Adrenal gland (tissue), 5 donors: ENCODE results near the gene VWA3A.

Experiments used
- CTCF ChIP-seq, 6 experiments: fragments of 450-650 bp in 4 of 6; fragments of 200-600 bp in 2 of 6; sonication (generic) in 1 of 6; IDR thresholded peaks; 1 replicate in 5 of 6; 2 replicates in 1 of 6; pipeline versions ENCODE4 v1.5.1 to v1.8.0; 2016 to 2021; ENCODE audit warnings: antibody characterized with exemption in 6 of 6, mild to moderate bottlenecking in 2 of 6, moderate library complexity in 1 of 6
- POLR2A ChIP-seq, 2 donors: fragments of 450-650 bp; IDR thresholded peaks; one replicate each; pipeline ENCODE4 v1.6.1; 2017; ENCODE audit warnings: antibody characterized with exemption in 2 of 2, mild to moderate bottlenecking in 2 of 2, moderate library complexity in 1 of 2
- donor health status: DM: no; HTN: no; CAD: no.

- TF ChIP-seq CTCF (IDR thresholded peaks at IDR 0.05) = peak; percentile 71 to 88 (median 80)
- TF ChIP-seq POLR2A (IDR thresholded peaks at IDR 0.05) = no peak
Measured at GRCh38 chr16:22077700-22078313, 14.5 kb upstream of the VWA3A start.
